H7 (cell line): ENCODE measurements around the gene WNT5A. TPM values are rescaled to one million over a fixed set of nuclear protein-coding genes. Genes with fewer than 3 reads are reported as not detected.

Source experiments
- DNase-seq: peaks from one replicate; pipeline ENCODE4 v3.0.0; 2012
- H3K27me3 ChIP-seq: 2 replicates; pipeline ENCODE4 v1.6.0; 2011; ENCODE audit warnings: mild to moderate bottlenecking, low read length; ENCODE audit not compliant: control insufficient read depth, insufficient read depth
- H3K36me3 ChIP-seq: replicated peaks from 2 replicates; pipeline ENCODE4 v1.5.1; 2011; ENCODE audit warnings: low read length; ENCODE audit not compliant: control insufficient read depth, insufficient read depth
- H3K4me3 ChIP-seq: 2 replicates; pipeline ENCODE4 v1.5.1; 2011; ENCODE audit warnings: low read depth, mild to moderate bottlenecking, control low read depth, low read length, moderate library complexity; ENCODE audit not compliant: insufficient read depth
- total RNA-seq: library from RNA; depleted of rRNA; stranded (reverse); fragments of >200 nt; shearing (Covaris generic); gene quantifications from 2 replicates; pipeline ENCODE4 v1.2.3, GENCODE V29; 2014

The WNT5A gene
- total RNA-seq, 1 experiment from 2014 or later = 11.5 TPM

GRCh38 chr3:55434789-55435188 lies 52.3 kb downstream of the WNT5A start:
- DNase-seq = peak; percentile 21
- H3K36me3 ChIP-seq = no peaks in the 10 kb centered on the region
- H3K27me3 ChIP-seq = no peaks in the 10 kb centered on the region
- no peak overlapping the region for H3K4me3 ChIP-seq

GRCh38 chr3:55431041-55431440 lies 56.1 kb downstream of the WNT5A start:
- no peak for DNase-seq
- Histone ChIP-seq H3K27me3 (no peaks in the 10 kb centered on the region), H3K36me3 (no peaks in the 10 kb centered on the region), H3K4me3 (no peak overlapping the region)

GRCh38 chr3:55427739-55428138 lies 59.4 kb downstream of the WNT5A start:
- no peak overlapping the region for H3K4me3 ChIP-seq
- DNase-seq = no peak
- H3K27me3 ChIP-seq = no peaks in the 10 kb centered on the region
- no peaks in the 10 kb centered on the region for H3K36me3 ChIP-seq

GRCh38 chr3:55426486-55426885 lies 60.6 kb downstream of the WNT5A start:
- no peak for DNase-seq
- no peaks in the 10 kb centered on the region for H3K27me3 ChIP-seq
- no peak overlapping the region for H3K4me3 ChIP-seq
- no peaks in the 10 kb centered on the region for H3K36me3 ChIP-seq

- no peak for DNase-seq
- no peak overlapping the region for H3K4me3 ChIP-seq
- no peaks in the 10 kb centered on the region for H3K27me3 ChIP-seq
- no peaks in the 10 kb centered on the region for H3K36me3 ChIP-seq
These were observed 63.3 kb downstream of the WNT5A start for GRCh38 chr3:55423782-55424181.

GRCh38 chr3:55417211-55417610 lies 69.9 kb downstream of the WNT5A start:
- Histone ChIP-seq H3K36me3 (no peaks in the 10 kb centered on the region), H3K4me3 (no peak overlapping the region), H3K27me3 (no peaks in the 10 kb centered on the region)
- no peak for DNase-seq

GRCh38 chr3:55416331-55416821 lies 70.7 kb downstream of the WNT5A start:
- no peak for DNase-seq
- Histone ChIP-seq H3K4me3 (no peak overlapping the region), H3K27me3 (no peaks in the 10 kb centered on the region), H3K36me3 (no peaks in the 10 kb centered on the region)
